LoVo (cell line): ENCODE data around the gene BEGAIN.

ENCODE experiments used
- DNase-seq: peaks from one replicate; pipeline ENCODE4 v3.0.0-alpha.2; 2016; ENCODE audit warnings: low spot score

BEGAIN gene

GRCh38 chr14:100587086-100587762, at the start of gene BEGAIN:
Gene BEGAIN (minus strand): TSS chr14:100587417. CDS start chr14:100587290, 127 bp downstream.
- DNase-seq: no peak

GRCh38 chr14:100636559-100636958, 49.3 kb upstream of the BEGAIN start:
- no peak for DNase-seq

- DNase-seq: no peak
Measured at GRCh38 chr14:100634026-100634425, 46.8 kb upstream of the BEGAIN start.

- DNase-seq: no peak
Measured at GRCh38 chr14:100633406-100633805, 46.2 kb upstream of the BEGAIN start.

- DNase-seq: no peak
Measured at GRCh38 chr14:100629696-100630095, 42.5 kb upstream of the BEGAIN start.

GRCh38 chr14:100629098-100629497, 41.9 kb upstream of the BEGAIN start:
- DNase-seq: no peak

GRCh38 chr14:100628225-100628624, 41.0 kb upstream of the BEGAIN start:
- DNase-seq: no peak

- DNase-seq: no peak
Measured at GRCh38 chr14:100626614-100627013, 39.4 kb upstream of the BEGAIN start.

- no peak for DNase-seq
Measured at GRCh38 chr14:100623961-100624360, 36.7 kb upstream of the BEGAIN start.

GRCh38 chr14:100623557-100623956, 36.3 kb upstream of the BEGAIN start:
- DNase-seq: no peak

- DNase-seq: no peak
Measured at GRCh38 chr14:100622708-100623485, 35.7 kb upstream of the BEGAIN start.

- no peak for DNase-seq
Measured at GRCh38 chr14:100622224-100622623, 35.0 kb upstream of the BEGAIN start.

- no peak for DNase-seq
Measured at GRCh38 chr14:100621806-100622205, 34.6 kb upstream of the BEGAIN start.

GRCh38 chr14:100620255-100621100, 33.3 kb upstream of the BEGAIN start:
- no peak for DNase-seq

- no peak for DNase-seq
Measured at GRCh38 chr14:100619396-100620254, 32.4 kb upstream of the BEGAIN start.

GRCh38 chr14:100618763-100619320, 31.6 kb upstream of the BEGAIN start:
- DNase-seq: no peak

GRCh38 chr14:100618318-100618693, 31.1 kb upstream of the BEGAIN start:
- no peak for DNase-seq

GRCh38 chr14:100617410-100618317, 30.4 kb upstream of the BEGAIN start:
- DNase-seq: no peak

- no peak for DNase-seq
Measured at GRCh38 chr14:100616854-100617409, 29.7 kb upstream of the BEGAIN start.
